ENCODE measurements around the gene NF2.

GRCh38 chr22:29703569-29704195 lies 100.2 kb downstream of the NF2 start:
- no peak for TF ChIP-seq CTCF (IDR thresholded peaks at IDR 0.05)
- TF ChIP-seq EP300 (IDR thresholded peaks at IDR 0.05): no peak

All from gastroesophageal sphincter (tissue), 3 donors.